ENCODE data around the gene CXorf65.

Gene CXorf65

DNA sequence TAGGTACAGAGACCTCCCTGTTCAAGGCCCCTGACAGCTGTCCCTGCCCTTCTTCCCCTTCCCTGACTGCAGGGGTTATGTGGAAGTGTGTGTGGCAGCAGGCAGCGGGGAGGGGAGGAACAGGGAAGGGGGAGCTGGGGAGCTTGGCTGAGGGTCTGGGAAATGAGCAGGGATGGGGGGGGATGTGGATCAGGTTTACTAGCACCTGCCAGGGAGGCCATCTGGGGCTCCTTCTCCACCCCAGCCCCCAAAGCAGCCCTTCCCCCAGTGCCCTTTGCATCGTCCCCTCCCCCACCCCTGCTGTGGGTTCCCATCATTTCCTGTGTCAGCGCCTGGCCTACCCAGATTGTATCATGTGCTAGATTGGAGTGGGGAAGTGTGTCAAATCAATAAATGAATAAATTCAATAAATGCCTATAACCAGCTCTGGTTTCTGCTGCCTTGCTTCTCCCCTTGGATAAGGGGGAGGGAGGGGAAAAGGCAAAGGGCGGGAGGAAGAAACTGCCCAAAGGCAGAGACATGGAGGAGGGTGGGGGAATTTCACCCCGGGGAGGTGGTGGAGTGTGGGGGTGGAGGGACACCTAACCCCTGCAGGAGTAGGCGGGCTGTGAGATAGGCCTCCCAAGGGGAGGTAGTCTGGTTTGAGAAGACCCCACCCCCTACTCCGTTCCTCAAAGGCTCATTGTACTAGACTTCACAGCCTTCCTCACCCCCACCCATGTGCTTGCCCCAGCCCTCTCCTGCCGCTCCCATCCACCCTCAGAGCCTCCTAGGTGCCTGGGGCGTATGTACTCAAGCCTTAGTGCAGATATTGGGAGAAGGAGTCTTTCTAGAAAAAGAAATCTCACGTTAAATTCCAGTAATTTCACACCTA lies 3.2 kb downstream of the CXorf65 start:
- Histone ChIP-seq H3K9me2 (ENCODE audit: low read depth, low read length) (no peaks in the 10 kb centered on the region), H3K27ac (ENCODE audit: low read depth, low read length, poor library complexity, severe bottlenecking) (no peak overlapping the region), H3K4me1 (ENCODE audit: insufficient read depth, low read length, severe bottlenecking) (peaks cover 19% of the 10 kb centered on the region), H3K4me3 (ENCODE audit: low read depth, low read length, poor library complexity, severe bottlenecking) (no peak overlapping the region), H3K27me3 (ENCODE audit: insufficient read depth, low read length) (no peaks in the 10 kb centered on the region), H3K9me3 (ENCODE audit: low read length) (no peaks in the 10 kb centered on the region), H3K4me2 (ENCODE audit: low read length) (peak overlapping the region; percentile 16; the same call in 1 of the 2 replicates), H3K9ac (ENCODE audit: low read length) (no peak overlapping the region; the same call in 1 of the 2 replicates), H3F3A (ENCODE audit: insufficient read depth, low read length) (no peaks in the 10 kb centered on the region), H4K20me1 (ENCODE audit: insufficient read depth, low read length) (no peaks in the 10 kb centered on the region), H3K36me3 (ENCODE audit: insufficient read depth, low read length) (peaks cover 6% of the 10 kb centered on the region), H2AFZ (ENCODE audit: low read length) (no peak overlapping the region), H3K79me2 (ENCODE audit: insufficient read depth, low read length) (no peaks in the 10 kb centered on the region)
- TF ChIP-seq EZH2 (IDR thresholded peaks at IDR 0.05; ENCODE audit: borderline replicate concordance, low read length), result no peak
- TF ChIP-seq, protein P1, sequence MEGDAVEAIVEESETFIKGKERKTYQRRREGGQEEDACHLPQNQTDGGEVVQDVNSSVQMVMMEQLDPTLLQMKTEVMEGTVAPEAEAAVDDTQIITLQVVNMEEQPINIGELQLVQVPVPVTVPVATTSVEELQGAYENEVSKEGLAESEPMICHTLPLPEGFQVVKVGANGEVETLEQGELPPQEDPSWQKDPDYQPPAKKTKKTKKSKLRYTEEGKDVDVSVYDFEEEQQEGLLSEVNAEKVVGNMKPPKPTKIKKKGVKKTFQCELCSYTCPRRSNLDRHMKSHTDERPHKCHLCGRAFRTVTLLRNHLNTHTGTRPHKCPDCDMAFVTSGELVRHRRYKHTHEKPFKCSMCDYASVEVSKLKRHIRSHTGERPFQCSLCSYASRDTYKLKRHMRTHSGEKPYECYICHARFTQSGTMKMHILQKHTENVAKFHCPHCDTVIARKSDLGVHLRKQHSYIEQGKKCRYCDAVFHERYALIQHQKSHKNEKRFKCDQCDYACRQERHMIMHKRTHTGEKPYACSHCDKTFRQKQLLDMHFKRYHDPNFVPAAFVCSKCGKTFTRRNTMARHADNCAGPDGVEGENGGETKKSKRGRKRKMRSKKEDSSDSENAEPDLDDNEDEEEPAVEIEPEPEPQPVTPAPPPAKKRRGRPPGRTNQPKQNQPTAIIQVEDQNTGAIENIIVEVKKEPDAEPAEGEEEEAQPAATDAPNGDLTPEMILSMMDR (IDR thresholded peaks at IDR 0.05; ENCODE audit: low read length), result no peak

DNA sequence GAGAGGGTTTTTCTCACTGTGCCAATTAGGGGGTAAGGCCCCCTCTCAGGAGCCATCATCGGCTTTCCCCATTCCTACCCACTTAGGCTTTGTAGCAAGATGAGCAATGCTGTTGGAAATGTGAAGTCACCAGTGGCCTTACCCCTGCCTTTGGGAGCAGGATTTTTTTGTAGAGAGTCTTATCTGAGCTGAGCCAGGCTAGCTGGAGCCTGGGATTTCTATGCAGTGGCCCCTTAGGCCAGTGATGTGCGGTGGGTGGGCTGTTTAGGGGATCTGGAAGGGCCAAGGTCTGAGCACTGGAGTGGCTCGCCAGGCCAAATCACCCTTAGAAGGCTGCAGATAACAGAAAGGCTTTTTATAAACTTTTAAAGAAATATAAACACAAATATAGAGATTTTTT lies 4.2 kb downstream of the CXorf65 start:
- no peaks in the 10 kb centered on the region; the same call in 1 of the 2 replicates for H3K36me3 ChIP-seq (ENCODE audit: insufficient read depth, low read length)
- H3K4me2 ChIP-seq (ENCODE audit: low read length), result no peak overlapping the region
- peaks cover 19% of the 10 kb centered on the region for H3K4me1 ChIP-seq (ENCODE audit: insufficient read depth, low read length, severe bottlenecking)
- no peaks in the 10 kb centered on the region for H3K27me3 ChIP-seq (ENCODE audit: insufficient read depth, low read length)
- H3K4me3 ChIP-seq (ENCODE audit: low read depth, low read length, poor library complexity, severe bottlenecking), result no peak overlapping the region
- H4K20me1 ChIP-seq (ENCODE audit: insufficient read depth, low read length), result no peaks in the 10 kb centered on the region
- H3F3A ChIP-seq (ENCODE audit: insufficient read depth, low read length), result no peaks in the 10 kb centered on the region
- H3K9me2 ChIP-seq (ENCODE audit: low read depth, low read length), result no peaks in the 10 kb centered on the region
- H2AFZ ChIP-seq (ENCODE audit: low read length), result no peak overlapping the region
- no peak overlapping the region for H3K27ac ChIP-seq (ENCODE audit: low read depth, low read length, poor library complexity, severe bottlenecking)
- no peak for TF ChIP-seq EZH2 (IDR thresholded peaks at IDR 0.05; ENCODE audit: borderline replicate concordance, low read length)
- TF ChIP-seq, protein P1 (IDR thresholded peaks at IDR 0.05; ENCODE audit: low read length), result no peak
- no peaks in the 10 kb centered on the region for H3K79me2 ChIP-seq (ENCODE audit: insufficient read depth, low read length)
- H3K9ac ChIP-seq (ENCODE audit: low read length), result no peak overlapping the region
- H3K9me3 ChIP-seq (ENCODE audit: low read length), result no peaks in the 10 kb centered on the region

DNA sequence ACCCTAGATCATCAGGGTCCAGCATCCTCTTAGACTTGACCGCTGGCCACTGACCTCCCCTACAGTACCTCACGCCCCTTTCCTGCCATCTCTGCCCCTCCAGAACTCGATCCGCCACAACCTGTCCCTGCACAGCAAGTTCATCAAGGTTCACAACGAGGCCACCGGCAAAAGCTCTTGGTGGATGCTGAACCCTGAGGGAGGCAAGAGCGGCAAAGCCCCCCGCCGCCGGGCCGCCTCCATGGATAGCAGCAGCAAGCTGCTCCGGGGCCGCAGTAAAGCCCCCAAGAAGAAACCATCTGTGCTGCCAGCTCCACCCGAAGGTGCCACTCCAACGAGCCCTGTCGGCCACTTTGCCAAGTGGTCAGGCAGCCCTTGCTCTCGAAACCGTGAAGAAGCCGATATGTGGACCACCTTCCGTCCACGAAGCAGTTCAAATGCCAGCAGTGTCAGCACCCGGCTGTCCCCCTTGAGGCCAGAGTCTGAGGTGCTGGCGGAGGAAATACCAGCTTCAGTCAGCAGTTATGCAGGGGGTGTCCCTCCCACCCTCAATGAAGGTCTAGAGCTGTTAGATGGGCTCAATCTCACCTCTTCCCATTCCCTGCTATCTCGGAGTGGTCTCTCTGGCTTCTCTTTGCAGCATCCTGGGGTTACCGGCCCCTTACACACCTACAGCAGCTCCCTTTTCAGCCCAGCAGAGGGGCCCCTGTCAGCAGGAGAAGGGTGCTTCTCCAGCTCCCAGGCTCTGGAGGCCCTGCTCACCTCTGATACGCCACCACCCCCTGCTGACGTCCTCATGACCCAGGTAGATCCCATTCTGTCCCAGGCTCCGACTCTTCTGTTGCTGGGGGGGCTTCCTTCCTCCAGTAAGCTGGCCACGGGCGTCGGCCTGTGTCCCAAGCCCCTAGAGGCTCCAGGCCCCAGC lies 5.7 kb downstream of the CXorf65 start:
- TF ChIP-seq, protein P1 (IDR thresholded peaks at IDR 0.05; ENCODE audit: low read length), result no peak
- no peak for TF ChIP-seq EZH2 (IDR thresholded peaks at IDR 0.05; ENCODE audit: borderline replicate concordance, low read length)
- H2AFZ ChIP-seq (ENCODE audit: low read length), result no peak overlapping the region

More for the DNA sequence above, 5.7 kb downstream of the CXorf65 start:
- Histone ChIP-seq H3K79me2 (ENCODE audit: insufficient read depth, low read length) (no peaks in the 10 kb centered on the region), H3K4me2 (ENCODE audit: low read length) (no peak overlapping the region), H3K9me3 (ENCODE audit: low read length) (no peaks in the 10 kb centered on the region), H3F3A (ENCODE audit: insufficient read depth, low read length) (no peaks in the 10 kb centered on the region), H3K36me3 (ENCODE audit: insufficient read depth, low read length) (no peaks in the 10 kb centered on the region; the same call in 1 of the 2 replicates), H3K9me2 (ENCODE audit: low read depth, low read length) (no peaks in the 10 kb centered on the region), H3K27me3 (ENCODE audit: insufficient read depth, low read length) (no peaks in the 10 kb centered on the region), H3K9ac (ENCODE audit: low read length) (no peak overlapping the region), H3K4me1 (ENCODE audit: insufficient read depth, low read length, severe bottlenecking) (peaks cover 28% of the 10 kb centered on the region), H3K4me3 (ENCODE audit: low read depth, low read length, poor library complexity, severe bottlenecking) (no peak overlapping the region), H3K27ac (ENCODE audit: low read depth, low read length, poor library complexity, severe bottlenecking) (no peak overlapping the region), H4K20me1 (ENCODE audit: insufficient read depth, low read length) (no peaks in the 10 kb centered on the region)
